ENCODE measurements around the gene RHOC. TPM values are rescaled to one million over a fixed set of nuclear protein-coding genes. Genes with fewer than 3 reads are reported as not detected.
A peak's percentile ranks its signal among the peaks of the same experiment; 100 is the strongest.

Gene RHOC
- total RNA-seq, 4 donors from 2014 or later = 138 to 185 (median 153) TPM

DNA sequence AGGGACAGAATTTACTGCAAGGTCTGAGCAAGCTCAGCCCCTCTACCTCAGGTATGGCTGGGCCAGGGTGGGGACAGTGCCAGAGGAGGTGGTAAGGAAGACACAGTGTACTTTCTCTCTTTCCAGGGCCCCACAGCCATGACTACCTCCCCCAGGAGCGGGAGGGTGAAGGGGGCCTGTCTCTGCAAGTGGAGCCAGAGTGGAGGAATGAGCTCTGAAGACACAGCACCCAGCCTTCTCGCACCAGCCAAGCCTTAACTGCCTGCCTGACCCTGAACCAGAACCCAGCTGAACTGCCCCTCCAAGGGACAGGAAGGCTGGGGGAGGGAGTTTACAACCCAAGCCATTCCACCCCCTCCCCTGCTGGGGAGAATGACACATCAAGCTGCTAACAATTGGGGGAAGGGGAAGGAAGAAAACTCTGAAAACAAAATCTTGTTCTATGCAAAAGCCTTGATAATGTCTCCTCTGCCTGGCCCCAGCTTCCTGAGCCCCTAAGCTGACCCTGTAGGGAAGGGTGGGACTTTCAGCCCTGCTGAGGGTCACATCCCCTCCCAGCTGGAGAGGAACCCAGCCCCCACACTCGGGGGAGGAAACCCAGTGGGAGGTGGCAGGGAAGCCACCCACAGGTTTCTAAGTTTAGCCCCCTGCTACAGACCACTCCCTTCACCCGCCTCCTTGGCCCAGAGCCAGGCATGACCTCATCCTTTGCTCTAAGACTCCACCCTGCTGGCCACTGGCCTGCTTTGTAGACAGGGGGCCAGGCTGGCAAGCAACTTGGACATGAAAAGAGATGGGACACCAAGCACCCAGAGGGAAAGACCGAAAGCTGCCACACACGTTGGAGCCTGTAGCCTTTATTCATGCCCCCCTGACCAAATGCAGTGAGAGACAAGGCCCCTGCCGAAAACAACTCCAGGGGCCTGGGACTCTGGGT is 6.4 kb downstream of the RHOC start:
- DNase-seq (ENCODE audit: low spot score in 2 of 2) = peak; percentile 97 to 98
- Histone ChIP-seq H3K27me3 (no peaks in the 10 kb centered on the region), H3K4me3 (no peak overlapping the region), H3K36me3 (peaks cover 38% of the 10 kb centered on the region), H3K9me3 (no peaks in the 10 kb centered on the region), H3K27ac (peak overlapping the region; percentile 77), H3K4me1 (peaks cover 73% of the 10 kb centered on the region)
- 18% methylated on average over 6 of the region's 7 CpGs for WGBS
- TF ChIP-seq EP300 (IDR thresholded peaks at IDR 0.05) (no peak), POLR2A (IDR thresholded peaks at IDR 0.05) (no peak), POLR2AphosphoS5 (IDR thresholded peaks at IDR 0.05) (peak in 1 of 3 donors; percentile 40)

- Histone ChIP-seq H3K27me3 (no peaks in the 10 kb centered on the region), H3K36me3 (peaks cover 48% of the 10 kb centered on the region), H3K4me3 (no peak overlapping the region), H3K9me3 (no peaks in the 10 kb centered on the region), H3K27ac (peak overlapping the region; percentile 77), H3K4me1 (peaks cover 63% of the 10 kb centered on the region)
- TF ChIP-seq POLR2A (IDR thresholded peaks at IDR 0.05) = no peak
- TF ChIP-seq CTCF (IDR thresholded peaks at IDR 0.05) = no peak
- no peak for TF ChIP-seq EP300 (IDR thresholded peaks at IDR 0.05)
- no peak for TF ChIP-seq POLR2AphosphoS5 (IDR thresholded peaks at IDR 0.05)
- 58% methylated on average over 13 of the region's 13 CpGs for WGBS
- peak in 1 of 2 donors; percentile 72 for DNase-seq (ENCODE audit: low spot score in 2 of 2)
Observed at GRCh38 chr1:112699425-112700144, 7.3 kb downstream of the RHOC start.

- Histone ChIP-seq H3K9me3 (no peaks in the 10 kb centered on the region), H3K27ac (peak overlapping the region; percentile 77), H3K36me3 (peaks cover 57% of the 10 kb centered on the region), H3K27me3 (no peaks in the 10 kb centered on the region), H3K4me3 (no peak overlapping the region), H3K4me1 (peaks cover 54% of the 10 kb centered on the region)
- TF ChIP-seq EP300 (IDR thresholded peaks at IDR 0.05) (no peak), CTCF (IDR thresholded peaks at IDR 0.05) (no peak), POLR2AphosphoS5 (IDR thresholded peaks at IDR 0.05) (no peak), POLR2A (IDR thresholded peaks at IDR 0.05) (no peak)
- peak in 1 of 2 donors; percentile 80 for DNase-seq (ENCODE audit: low spot score in 2 of 2)
- WGBS = 60% methylated on average over 16 of the region's 17 CpGs
Observed at GRCh38 chr1:112698366-112699310, 8.3 kb downstream of the RHOC start.

GRCh38 chr1:112697781-112698201 is 9.1 kb downstream of the RHOC start:
- TF ChIP-seq POLR2AphosphoS5 (IDR thresholded peaks at IDR 0.05) (no peak), EP300 (IDR thresholded peaks at IDR 0.05) (no peak), POLR2A (IDR thresholded peaks at IDR 0.05) (no peak), CTCF (IDR thresholded peaks at IDR 0.05) (no peak)
- no peak for DNase-seq (ENCODE audit: low spot score in 2 of 2)
- Histone ChIP-seq H3K9me3 (no peaks in the 10 kb centered on the region), H3K4me3 (no peak overlapping the region), H3K36me3 (peaks cover 62% of the 10 kb centered on the region), H3K27ac (no peak overlapping the region), H3K4me1 (peaks cover 50% of the 10 kb centered on the region), H3K27me3 (no peaks in the 10 kb centered on the region)
- 89% methylated on average over 9 of the region's 9 CpGs for WGBS
